ENCODE data around the gene ERO1B. TPM values are rescaled to one million over a fixed set of nuclear protein-coding genes. Genes with fewer than 3 reads are reported as not detected.
"Not testable (repeated sequence)": the region's sequence is repeated elsewhere in the genome, so short reads cannot be mapped to it uniquely, and the experiment has no call there.

Gene ERO1B
- total RNA-seq, 1 experiment from 2014 or later = 5.4 TPM

GRCh38 chr1:236314050-236314449 lies 32.3 kb upstream of the ERO1B start:
- H3K4me3 ChIP-seq (replicated peaks in 1 of 2; ENCODE audit: low read depth in 1 of 2, low read length in 2 of 2); H3K27me3 ChIP-seq (ENCODE audit: insufficient read depth, low read length); intact Hi-C loops (cut with micrococcal nuclease); H3K9ac ChIP-seq (ENCODE audit: low read length); H4K20me1 ChIP-seq (ENCODE audit: insufficient read depth); BruUV-seq (replicated peaks); ATAC-seq; H3K9me3 ChIP-seq (ENCODE audit: control insufficient read depth in 1 of 2, insufficient read depth in 1 of 2, low read depth in 1 of 2, low read length in 2 of 2); CTCF ChIA-PET; POLR2A ChIA-PET; H3K36me3 ChIP-seq (ENCODE audit: control insufficient read depth in 1 of 2, insufficient read depth in 2 of 2, low read length in 2 of 2); H3K4me2 ChIP-seq (ENCODE audit: low read length); H3K79me2 ChIP-seq (ENCODE audit: insufficient read depth, low read length); H3K4me1 ChIP-seq (ENCODE audit: control insufficient read depth in 1 of 2, insufficient read depth in 2 of 2, low read length in 2 of 2); H3K9me2 ChIP-seq (ENCODE audit: insufficient read depth); H2AFZ ChIP-seq (ENCODE audit: low read depth, low read length, poor library complexity, severe bottlenecking); DNase-seq (ENCODE audit: low read depth, low spot score); RAD21 ChIA-PET (ENCODE audit: low non-redundant PET in 1 of 2, low total read pairs in 2 of 2, uncharacterized antibody in 2 of 2, unreplicated experiment in 2 of 2); H3K27ac ChIP-seq (ENCODE audit: low read depth, low read length): not testable (repeated sequence)

GRCh38 chr1:236313427-236313826 lies 31.7 kb upstream of the ERO1B start:
- Histone ChIP-seq H3K36me3 (ENCODE audit: control insufficient read depth in 1 of 2, insufficient read depth in 2 of 2, low read length in 2 of 2) (no peaks in the 10 kb centered on the region), H3K79me2 (ENCODE audit: insufficient read depth, low read length) (no peaks in the 10 kb centered on the region), H2AFZ (ENCODE audit: low read depth, low read length, poor library complexity, severe bottlenecking) (no peak overlapping the region), H3K4me3 (replicated peaks in 1 of 2; ENCODE audit: low read depth in 1 of 2, low read length in 2 of 2) (no peak overlapping the region), H4K20me1 (ENCODE audit: insufficient read depth) (no peaks in the 10 kb centered on the region), H3K4me1 (ENCODE audit: control insufficient read depth in 1 of 2, insufficient read depth in 2 of 2, low read length in 2 of 2) (no peaks in the 10 kb centered on the region), H3K9me3 (ENCODE audit: control insufficient read depth in 1 of 2, insufficient read depth in 1 of 2, low read depth in 1 of 2, low read length in 2 of 2) (no peaks in the 10 kb centered on the region), H3K9me2 (ENCODE audit: insufficient read depth) (no peaks in the 10 kb centered on the region), H3K9ac (ENCODE audit: low read length) (no peak overlapping the region), H3K4me2 (ENCODE audit: low read length) (no peak overlapping the region), H3K27ac (ENCODE audit: low read depth, low read length) (no peak overlapping the region), H3K27me3 (ENCODE audit: insufficient read depth, low read length) (no peaks in the 10 kb centered on the region)
- CTCF ChIA-PET = no interaction called here
- ATAC-seq (no peak), DNase-seq (ENCODE audit: low read depth, low spot score) (no peak)
- no TSS peak for BruUV-seq (replicated peaks)
- intact Hi-C loops (cut with micrococcal nuclease) = no loop called here
- POLR2A ChIA-PET = no interaction called here
- TF ChIP-seq ATF3 (IDR thresholded peaks at IDR 0.05) (no peak), YY1 (IDR thresholded peaks at IDR 0.05; ENCODE audit: extremely low read depth, insufficient replicate concordance, low read depth, low read length) (no peak), ZFX (IDR thresholded peaks at IDR 0.05) (no peak), CBX3 (IDR thresholded peaks at IDR 0.05; ENCODE audit: low read depth) (no peak), TCF7L2 (IDR thresholded peaks at IDR 0.05; ENCODE audit: borderline replicate concordance, extremely low read depth, insufficient read depth, insufficient read length) (no peak), EZH2 (IDR thresholded peaks at IDR 0.05) (no peak), POLR2A (IDR thresholded peaks at IDR 0.05; ENCODE audit: borderline replicate concordance, extremely low read depth, insufficient read depth, insufficient read length) (no peak), FOSL1 (IDR thresholded peaks at IDR 0.05; ENCODE audit: low read depth) (no peak)
- RAD21 ChIA-PET (ENCODE audit: low non-redundant PET in 1 of 2, low total read pairs in 2 of 2, uncharacterized antibody in 2 of 2, unreplicated experiment in 2 of 2) = no interaction called here
